K562 (cell line): Measurements from ENCODE around the gene ITGA11. TPM values are rescaled to one million over a fixed set of nuclear protein-coding genes. Genes with fewer than 3 reads are reported as not detected.

Source experiments
- ATAC-seq: fragments of 200-7000 bp; cut with Tn5 transposase; 3 replicates; pipeline ENCODE4 v1.9.1; 2020; ENCODE audit warnings: moderate library complexity
- BruUV-seq: library from RNA; stranded (reverse); fragments of 400-500 nt; replicated peaks from 2 replicates; lab custom pipeline; 2021; lab: Mats Ljungman, UMichigan
- CTCF ChIA-PET: fragments of 300-600 bp; formaldehyde crosslinking; extraction: SDS; loops from one replicate; lab custom pipeline; 2021; ENCODE audit warnings: low intra/inter-chr PET ratio; lab: Yijun Ruan, JAX
- POLR2A ChIA-PET: fragments of 300-600, 350-650 bp; sonication (Branson Sonifier 250); formaldehyde crosslinking; extraction: SDS; loops from one replicate; lab custom pipeline; 2021; ENCODE audit warnings: antibody characterized with exemption, inconsistent platforms; lab: Yijun Ruan, JAX
- DNase-seq, 4 experiments: peaks; one replicate each; pipeline versions ENCODE4 v3.0.0 to v3.0.0-alpha.2; 2011 to 2018; ENCODE audit warnings: low spot score in 3 of 4, mixed read lengths in 3 of 4; ENCODE audit errors: extremely low read depth in 1 of 4
- FAIRE-seq: peaks from 2 replicates; lab custom pipeline; 2011; peaks lifted over from hg19 to GRCh38; lab: Jason Lieb, UNC
- H2AFZ ChIP-seq: 2 replicates; pipeline ENCODE4 v1.6.0; 2011; ENCODE audit warnings: low read depth, low read length, control low read depth, inconsistent platforms
- H3K27ac ChIP-seq: fragments of 200-600 bp; 3 replicates; pipeline ENCODE4 v1.8.0; 2011; ENCODE audit warnings: low read depth, mild to moderate bottlenecking, control low read depth, inconsistent platforms, low read length, moderate library complexity, mixed read lengths; ENCODE audit errors: extremely low read depth
- H3K27me3 ChIP-seq, 2 experiments: fragments of 300-600 bp in 1 of 2; 2 replicates in 1 of 2; 3 replicates in 1 of 2; pipeline versions ENCODE4 v1.6.0 to v1.8.0; 2011; ENCODE audit warnings: inconsistent platforms in 2 of 2, low read length in 2 of 2, mild to moderate bottlenecking in 1 of 2, mixed read lengths in 1 of 2, moderate library complexity in 1 of 2; ENCODE audit not compliant: control insufficient read depth in 2 of 2, insufficient read depth in 2 of 2
- H3K36me3 ChIP-seq: fragments of 300-600 bp; 3 replicates; pipeline ENCODE4 v1.8.0; 2011; ENCODE audit warnings: mild to moderate bottlenecking, low read length, inconsistent platforms; ENCODE audit not compliant: control insufficient read depth, insufficient read depth
- H3K4me1 ChIP-seq, 2 experiments: fragments of 200-600 bp in 1 of 2; replicated peaks in 1 of 2; 2 replicates in 1 of 2; 3 replicates in 1 of 2; pipeline versions ENCODE4 v1.5.1 to v1.8.0; 2011; ENCODE audit warnings: inconsistent platforms in 2 of 2, low read length in 2 of 2, mild to moderate bottlenecking in 1 of 2, mixed read lengths in 1 of 2, moderate library complexity in 1 of 2; ENCODE audit not compliant: control insufficient read depth in 2 of 2, insufficient read depth in 2 of 2
- H3K4me2 ChIP-seq: 2 replicates; pipeline ENCODE4 v1.6.1; 2011; ENCODE audit warnings: low read length, control low read depth, inconsistent platforms, mixed read lengths; ENCODE audit not compliant: insufficient read depth
- H3K4me3 ChIP-seq: fragments of 200-600 bp; sonication (generic), shearing (Covaris generic); 2 replicates; pipeline ENCODE4 v1.5.1; 2016; ENCODE audit warnings: control low read depth, inconsistent platforms
- H3K79me2 ChIP-seq: fragments of 200-600 bp; 3 replicates; pipeline ENCODE4 v1.8.0; 2011; ENCODE audit warnings: low read length, inconsistent platforms; ENCODE audit not compliant: control insufficient read depth, insufficient read depth
- H3K9ac ChIP-seq, 2 experiments: 2 replicates each; pipeline versions ENCODE4 v1.6.0 to v1.6.1; 2011; ENCODE audit warnings: low read depth in 2 of 2, low read length in 2 of 2, control low read depth in 1 of 2, inconsistent platforms in 1 of 2, mild to moderate bottlenecking in 1 of 2, mixed read lengths in 1 of 2; ENCODE audit not compliant: insufficient read depth in 1 of 2
- H3K9me1 ChIP-seq: one replicate; pipeline ENCODE4 v1.6.0; 2011; ENCODE audit warnings: inconsistent platforms, mild to moderate bottlenecking, low read length, moderate library complexity; ENCODE audit not compliant: control insufficient read depth, insufficient read depth
- H3K9me3 ChIP-seq: replicated peaks from 2 replicates; pipeline ENCODE4 v1.5.1; 2011; ENCODE audit warnings: low read depth, low read length, inconsistent platforms; ENCODE audit not compliant: control insufficient read depth, insufficient read depth
- H4K20me1 ChIP-seq: replicated peaks from 2 replicates; pipeline ENCODE4 v1.6.1; 2011; ENCODE audit warnings: low read length, inconsistent platforms, mixed read lengths; ENCODE audit not compliant: control insufficient read depth, insufficient read depth
- E2F5 ChIP-seq: sonication (generic); formaldehyde crosslinking; IDR thresholded peaks from 2 replicates; pipeline ENCODE4 v1.8.0; 2022; ENCODE audit warnings: mild to moderate bottlenecking, missing genetic modification reagents
- E4F1 ChIP-seq: fragments of 250-450 bp; sonication (Bioruptor Pico); IDR thresholded peaks from 2 replicates; pipeline ENCODE4 v1.5.0; 2021; ENCODE audit warnings: mild to moderate bottlenecking, borderline replicate concordance
- ESRRB ChIP-seq: fragments of 250-450 bp; sonication (Bioruptor Pico); IDR thresholded peaks from 2 replicates; pipeline ENCODE4 v1.5.0; 2020; ENCODE audit warnings: mild to moderate bottlenecking, moderate library complexity, borderline replicate concordance
- PHF20 ChIP-seq: fragments of 450-650 bp; IDR thresholded peaks from 2 replicates; pipeline ENCODE4 v1.6.1; 2018; ENCODE audit not compliant: partially characterized antibody
- SAFB ChIP-seq: fragments of 200-400 bp; formaldehyde crosslinking; IDR thresholded peaks from 2 replicates; pipeline ENCODE4 v1.6.1; 2017; ENCODE audit warnings: low read depth, low read length, borderline replicate concordance
- SNRNP70 ChIP-seq: fragments of 200-400 bp; formaldehyde crosslinking; optimal IDR thresholded peaks from 2 replicates; pipeline ENCODE3; 2017; ENCODE audit warnings: low read depth, low read length
- WGBS: fragments of 100-300 bp; shearing (Covaris generic); methylation state at CpG from one replicate; pipeline ENCODE4 v1.1.6; 2016; ENCODE audit warnings: low coverage, mixed read lengths; ENCODE audit not compliant: insufficient coverage; ENCODE audit errors: missing lambda C conversion rate; 5-methylcytosine and 5-hydroxymethylcytosine counted together
- in situ Hi-C: fragments of 300-500 bp; cut with MboI; formaldehyde crosslinking; loops from 4 replicates; pipeline ENCODE4 v1.15.0; 2018; ENCODE audit warnings: inconsistent platforms, mixed read lengths
- intact Hi-C: fragments of 100-400 bp; cut with micrococcal nuclease; formaldehyde crosslinking; loops from 2 replicates; pipeline ENCODE4 v1.14.2; 2022
- polyA plus RNA-seq, 8 experiments: library from polyadenylated mRNA; depleted of rRNA in 4 of 8; stranded (reverse) in 5 of 8; unstranded in 3 of 8; fragments of >200 nt; fragmentation: Nextera tagmentation in 2 of 8; fragmentation: Illumina TruSeq in 1 of 8; extraction: Ambion mirVana in 2 of 8; extraction: Trizol in 1 of 8; gene quantifications; 2 replicates each; pipeline versions ENCODE4 v1.2.1 to v1.2.3, GENCODE V29; 2011 to 2014; ENCODE audit warnings: inconsistent platforms in 1 of 8, missing spikeins in 1 of 8
- total RNA-seq, 7 experiments: library from RNA; depleted of rRNA in 6 of 7; stranded (reverse); fragments of >200 nt in 6 of 7; fragmentation: Illumina TruSeq in 2 of 7; extraction: Trizol in 2 of 7; gene quantifications; 2 replicates each; pipeline versions ENCODE4 v1.2.1 to v1.2.3, GENCODE V29; 2011 to 2021; ENCODE audit warnings: low replicate concordance in 1 of 7

ITGA11 gene
- total and polyA plus RNA-seq, 9 of the 15 experiments (the other 6 are each of a cell fraction or from before 2014, with no cell fraction given), result 0.01 TPM; not detected in 8

GRCh38 chr15:68261980-68262379, 170.0 kb downstream of the ITGA11 start:
- intact Hi-C loops (no loop called here), in situ Hi-C loops (no loop called here)
- Histone ChIP-seq H3K4me2 (no peak overlapping the region), H3K27ac (no peak overlapping the region), H3K9me3 (no peaks in the 10 kb centered on the region; the same call in 1 of the 2 replicates), H3K27me3 (peaks cover 26 to 30% of the 10 kb centered on the region in 2 experiments), H4K20me1 (no peaks in the 10 kb centered on the region), H3K9ac (no peak overlapping the region), H3K4me1 (peaks cover 0 to 1% of the 10 kb centered on the region in 2 experiments; a peak in 1 of 5 replicates), H3K4me3 (no peak overlapping the region), H2AFZ (no peak overlapping the region), H3K79me2 (no peaks in the 10 kb centered on the region), H3K9me1 (no peaks in the 10 kb centered on the region), H3K36me3 (no peaks in the 10 kb centered on the region)
- no TSS peak for BruUV-seq
- FAIRE-seq (no peak), DNase-seq (no peak), ATAC-seq (no peak)
- 4% methylated on average over 3 of the region's 3 CpGs for WGBS
- ChIA-PET CTCF (no interaction called here), POLR2A (interaction anchor here (0.7 to 1.1 kb wide), 2 partner anchors 9 to 11 kb away, joined by 3 to 5 read pairs; no protein-coding TSS in a partner anchor)
- no peak for TF ChIP-seq SAFB
- no peak for TF ChIP-seq E2F5 (CRISPR knock-in tag)
- no peak for TF ChIP-seq PHF20
- no peak for TF ChIP-seq E4F1 (CRISPR knock-in tag)
- TF ChIP-seq SNRNP70, result no peak
- TF ChIP-seq ESRRB (CRISPR knock-in tag), result no peak
